Fibroblast of lung (primary cell): Measurements from ENCODE around the gene DUSP28. TPM values are rescaled to one million over a fixed set of nuclear protein-coding genes. Genes with fewer than 3 reads are reported as not detected.
A peak's percentile ranks its signal among the peaks of the same experiment; 100 is the strongest.

Experiments
- DNase-seq, 2 donors: peaks; one replicate each; pipeline versions ENCODE4 v3.0.0 to v3.0.0-alpha.2; 2010; ENCODE audit warnings: low read depth in 2 of 2
- H2AFZ ChIP-seq: 2 replicates; pipeline ENCODE4 v1.5.1; 2012; ENCODE audit warnings: low read length, control low read depth, inconsistent platforms
- H3K27ac ChIP-seq: 2 replicates; pipeline ENCODE4 v1.5.1; 2011; ENCODE audit warnings: low read length, control low read depth; ENCODE audit not compliant: insufficient read depth
- H3K27me3 ChIP-seq: 2 replicates; pipeline ENCODE4 v1.5.1; 2011; ENCODE audit warnings: mild to moderate bottlenecking, low read length; ENCODE audit not compliant: control insufficient read depth, insufficient read depth
- H3K36me3 ChIP-seq: 2 replicates; pipeline ENCODE4 v1.5.1; 2011; ENCODE audit warnings: low read length; ENCODE audit not compliant: control insufficient read depth, insufficient read depth
- H3K4me1 ChIP-seq: 2 replicates; pipeline ENCODE4 v1.5.1; 2011; ENCODE audit warnings: low read length; ENCODE audit not compliant: control insufficient read depth, insufficient read depth; ENCODE audit errors: extremely low read depth
- H3K4me2 ChIP-seq: 2 replicates; pipeline ENCODE4 v1.5.1; 2011; ENCODE audit warnings: low read length, control low read depth; ENCODE audit not compliant: insufficient read depth; ENCODE audit errors: extremely low read depth
- H3K4me3 ChIP-seq, 4 experiments: fragments of 200-600 bp in 1 of 4; sonication (generic) in 1 of 4; replicated peaks in 1 of 4; 2 replicates each; pipeline ENCODE4 v1.5.1; 2011 to 2016; ENCODE audit warnings: low read length in 4 of 4, low read depth in 3 of 4, mild to moderate bottlenecking in 3 of 4, control low read depth in 2 of 4, inconsistent platforms in 1 of 4, mixed read lengths in 1 of 4; ENCODE audit not compliant: insufficient read depth in 1 of 4; ENCODE audit errors: control extremely low read depth in 1 of 4
- H3K79me2 ChIP-seq: 2 replicates; pipeline ENCODE4 v1.5.1; 2012; ENCODE audit warnings: mild to moderate bottlenecking, low read length, inconsistent platforms; ENCODE audit not compliant: control insufficient read depth, insufficient read depth
- H3K9ac ChIP-seq: 2 replicates; pipeline ENCODE4 v1.5.1; 2011; ENCODE audit warnings: mild to moderate bottlenecking, low read length, control low read depth; ENCODE audit not compliant: insufficient read depth
- H3K9me3 ChIP-seq: 2 replicates; pipeline ENCODE4 v1.5.1; 2012; ENCODE audit warnings: low read depth, low read length; ENCODE audit not compliant: control insufficient read depth, insufficient read depth
- H4K20me1 ChIP-seq: 2 replicates; pipeline ENCODE4 v1.5.1; 2011; ENCODE audit warnings: low read length; ENCODE audit not compliant: control insufficient read depth, insufficient read depth; ENCODE audit errors: extremely low read depth
- CTCF ChIP-seq, 2 donors: IDR thresholded peaks in 1 of 2; conservative IDR thresholded peaks in 1 of 2; 1 replicate in 1 of 2; 2 replicates in 1 of 2; pipeline ENCODE4 v1.5.1; 2011 to 2012; ENCODE audit warnings: low read length in 2 of 2, control low read depth in 1 of 2, inconsistent platforms in 1 of 2, low read depth in 1 of 2, mild to moderate bottlenecking in 1 of 2
- EZH2 ChIP-seq: IDR thresholded peaks from 2 replicates; pipeline ENCODE4 v1.5.1; 2012; ENCODE audit warnings: low read length, control low read depth, mild to moderate bottlenecking; ENCODE audit errors: missing control alignments
- polyA plus RNA-seq, 2 donors: library from polyadenylated mRNA; depleted of rRNA in 1 of 2; stranded (reverse) in 1 of 2; unstranded in 1 of 2; fragments of >200 nt; gene quantifications; 2 replicates each; pipeline ENCODE4 v1.2.1, GENCODE V29; 2011 to 2012; ENCODE audit warnings: missing spikeins in 1 of 2
- total RNA-seq: library from RNA; depleted of rRNA; stranded (reverse); fragments of >200 nt; gene quantifications from 2 replicates; pipeline ENCODE4 v1.2.1, GENCODE V29; 2014

Gene DUSP28
- total and polyA plus RNA-seq, 2 donors (not counting 1 experiment from before 2014, with no cell fraction given) = 2.5 to 3.9 TPM

GRCh38 chr2:240588006-240588655, 28.0 kb downstream of the DUSP28 start:
- H3K4me3 ChIP-seq = peak overlapping the region; percentile 61 to 83 (median 76)
- peak overlapping the region; percentile 98 for H3K4me2 ChIP-seq
- peaks cover 6% of the 10 kb centered on the region for H3K36me3 ChIP-seq
- no peak overlapping the region for H3K27ac ChIP-seq
- no peaks in the 10 kb centered on the region for H4K20me1 ChIP-seq
- TF ChIP-seq EZH2 (no peak), CTCF (conservative IDR thresholded peaks at IDR 0.05 in 1 of 2, IDR thresholded peaks at IDR 0.05 in 1 of 2; ENCODE audit: low read depth in 1 of 2, low read length in 2 of 2) (no peak)
- no peak overlapping the region for H2AFZ ChIP-seq
- no peaks in the 10 kb centered on the region for H3K9me3 ChIP-seq
- H3K9ac ChIP-seq = no peak overlapping the region
- peaks cover 48% of the 10 kb centered on the region for H3K79me2 ChIP-seq
- DNase-seq = no peak
- H3K4me1 ChIP-seq = peaks cover 12% of the 10 kb centered on the region
- H3K27me3 ChIP-seq = no peaks in the 10 kb centered on the region

- H3K79me2 ChIP-seq = peaks cover 43% of the 10 kb centered on the region
- TF ChIP-seq EZH2 = no peak
- TF ChIP-seq CTCF (conservative IDR thresholded peaks at IDR 0.05 in 1 of 2, IDR thresholded peaks at IDR 0.05 in 1 of 2; ENCODE audit: low read depth in 1 of 2, low read length in 2 of 2) = no peak
Measured at GRCh38 chr2:240588669-240589068, 28.5 kb downstream of the DUSP28 start.

GRCh38 chr2:240589375-240589774, 29.2 kb downstream of the DUSP28 start:
- Histone ChIP-seq H3K36me3 (peaks cover 8% of the 10 kb centered on the region), H3K9me3 (no peaks in the 10 kb centered on the region), H3K4me1 (peaks cover 12% of the 10 kb centered on the region), H3K9ac (no peak overlapping the region), H4K20me1 (no peaks in the 10 kb centered on the region), H2AFZ (no peak overlapping the region), H3K4me2 (no peak overlapping the region), H3K27ac (no peak overlapping the region), H3K79me2 (peaks cover 40% of the 10 kb centered on the region), H3K4me3 (no peak overlapping the region), H3K27me3 (no peaks in the 10 kb centered on the region)
- TF ChIP-seq EZH2 (no peak), CTCF (conservative IDR thresholded peaks at IDR 0.05 in 1 of 2, IDR thresholded peaks at IDR 0.05 in 1 of 2; ENCODE audit: low read depth in 1 of 2, low read length in 2 of 2) (no peak)
- no peak for DNase-seq

More at GRCh38 chr2:240588669-240589068, 28.5 kb downstream of the DUSP28 start:
- no peak overlapping the region for H2AFZ ChIP-seq
- peaks cover 12% of the 10 kb centered on the region for H3K4me1 ChIP-seq
- H3K9ac ChIP-seq = no peak overlapping the region
- no peaks in the 10 kb centered on the region for H3K27me3 ChIP-seq
- peaks cover 6% of the 10 kb centered on the region for H3K36me3 ChIP-seq
- H3K9me3 ChIP-seq = no peaks in the 10 kb centered on the region
- H3K27ac ChIP-seq = no peak overlapping the region
- no peak overlapping the region for H3K4me2 ChIP-seq
- H4K20me1 ChIP-seq = no peaks in the 10 kb centered on the region
- no peak for DNase-seq
- H3K4me3 ChIP-seq = no peak overlapping the region
